ENCODE measurements around the gene INPP1.

INPP1 gene

DNA sequence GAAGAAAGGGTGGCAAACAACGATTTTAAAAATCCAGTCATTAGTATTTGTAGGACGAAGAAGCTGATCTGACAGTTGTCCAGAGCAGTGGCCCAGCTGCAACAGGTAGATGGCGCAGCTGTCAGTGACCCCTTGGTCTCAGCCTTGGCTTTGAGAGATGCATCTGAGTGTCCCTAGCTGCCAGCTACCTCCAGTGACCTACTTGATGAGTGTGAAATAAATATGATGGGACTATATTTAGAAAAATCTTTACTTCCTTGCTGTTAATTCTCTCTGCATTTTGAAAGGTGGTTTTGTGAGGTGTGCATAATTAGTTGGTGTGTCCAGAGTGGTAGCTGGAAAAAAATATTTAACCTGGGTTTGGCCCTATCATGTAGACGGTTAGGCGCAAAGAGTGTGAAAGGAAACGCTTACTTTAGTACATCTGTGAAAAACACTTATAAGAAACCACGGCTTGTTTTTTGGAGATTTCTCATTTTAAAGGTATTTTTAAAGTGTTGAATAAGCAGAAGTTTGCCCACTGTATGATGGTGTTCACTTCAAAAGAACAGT, 963 bp downstream of the INPP1 start:
- TF ChIP-seq ZFX (IDR thresholded peaks at IDR 0.05) (no peak), CTCF (conservative IDR thresholded peaks at IDR 0.05) (peak; percentile 35)
- peak overlapping the region; percentile 29 for H3K27ac ChIP-seq

DNA sequence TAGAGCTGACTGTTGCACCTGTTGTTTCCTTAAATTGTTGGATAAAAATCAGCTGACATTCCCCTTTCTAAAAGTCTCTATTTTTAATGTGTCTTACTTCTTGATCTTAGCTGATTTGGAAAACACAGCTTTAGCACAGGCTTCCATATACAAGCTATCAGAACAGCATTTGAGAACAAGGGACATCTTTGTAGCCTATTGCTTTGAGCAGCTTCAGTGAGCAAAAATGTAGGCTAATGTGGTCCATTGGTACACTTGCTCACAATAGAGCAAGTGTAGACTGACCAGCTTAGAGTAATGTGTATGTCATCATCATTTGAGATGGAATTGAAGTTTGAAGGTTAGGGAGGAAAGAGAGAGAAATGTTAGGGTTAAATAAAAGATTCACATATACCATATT, 7.0 kb downstream of the INPP1 start:
- TF ChIP-seq CTCF (conservative IDR thresholded peaks at IDR 0.05) = no peak
- TF ChIP-seq ZFX (IDR thresholded peaks at IDR 0.05) = no peak
- no peak overlapping the region for H3K27ac ChIP-seq

DNA sequence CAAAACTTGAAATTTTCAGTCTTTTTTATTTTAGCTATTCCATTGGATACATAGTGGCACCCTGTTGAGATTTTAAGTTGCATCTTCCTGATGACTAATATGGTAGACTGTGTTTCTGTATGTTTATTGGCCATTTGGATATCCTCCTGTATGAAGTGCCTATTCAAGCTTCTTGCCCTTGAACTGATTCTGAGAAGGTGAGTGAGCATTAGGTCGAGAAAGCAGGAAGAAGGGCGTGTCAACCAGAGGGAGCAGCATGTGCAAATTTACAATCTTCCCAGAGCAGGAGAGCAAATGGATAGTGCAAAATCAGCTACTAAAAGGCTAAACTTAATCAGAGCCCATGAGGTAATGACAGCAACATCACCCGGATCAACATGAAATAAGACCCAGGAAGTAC, 8.6 kb downstream of the INPP1 start:
- TF ChIP-seq CTCF (conservative IDR thresholded peaks at IDR 0.05) = no peak
- no peak for TF ChIP-seq ZFX (IDR thresholded peaks at IDR 0.05)
- no peak overlapping the region for H3K27ac ChIP-seq

GRCh38 chr2:190352668-190353536, 9.5 kb downstream of the INPP1 start:
- TF ChIP-seq ZFX (IDR thresholded peaks at IDR 0.05) (no peak), CTCF (conservative IDR thresholded peaks at IDR 0.05) (no peak)
- no peak overlapping the region for H3K27ac ChIP-seq

DNA sequence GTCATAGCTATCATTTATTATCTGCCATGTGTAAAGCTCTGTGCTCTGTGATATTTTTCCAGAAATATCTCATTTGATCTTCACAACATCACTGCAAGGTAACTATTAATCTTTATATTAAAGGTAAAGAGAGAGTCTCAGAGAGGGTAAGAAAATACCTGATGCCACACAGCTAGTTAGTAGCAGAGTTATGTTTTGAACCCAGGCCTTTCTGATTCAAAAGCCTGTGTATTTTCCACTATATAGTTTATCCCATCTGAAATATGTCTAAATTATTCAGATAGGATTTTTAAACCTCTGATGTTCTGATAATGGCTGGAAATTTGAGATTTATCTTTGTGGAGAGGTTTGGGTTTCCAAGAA, 10.1 kb downstream of the INPP1 start:
- H3K27ac ChIP-seq = no peak overlapping the region
- TF ChIP-seq CTCF (conservative IDR thresholded peaks at IDR 0.05) = no peak
- TF ChIP-seq ZFX (IDR thresholded peaks at IDR 0.05) = no peak

- H3K27ac ChIP-seq = no peak overlapping the region
- TF ChIP-seq CTCF (conservative IDR thresholded peaks at IDR 0.05) = no peak
- TF ChIP-seq ZFX (IDR thresholded peaks at IDR 0.05) = no peak
Observed at GRCh38 chr2:190354003-190354690, 10.8 kb downstream of the INPP1 start.

Measured in C4-2B (cell line).